PC-9 (cell line): ENCODE measurements around the gene EI24.

ENCODE experiments used
- CTCF ChIP-seq: fragments of 200-600 bp; sonication (generic); conservative IDR thresholded peaks from 2 replicates; pipeline ENCODE4 v1.6.1; 2017; ENCODE audit warnings: mixed run types, antibody characterized with exemption, mild to moderate bottlenecking, moderate library complexity
- EZH2 ChIP-seq: fragments of 200-600 bp; sonication (generic); IDR thresholded peaks from 2 replicates; pipeline ENCODE4 v1.8.0; 2017; ENCODE audit warnings: antibody characterized with exemption, low read depth

- TF ChIP-seq EZH2 (no peak), CTCF (no peak)
Measured at GRCh38 chr11:125609545-125609944, 40.3 kb downstream of the EI24 start.
